GM12878 (cell line): ENCODE data around the gene SPATA19. TPM values are rescaled to one million over a fixed set of nuclear protein-coding genes. Genes with fewer than 3 reads are reported as not detected.

Experiments
- ATAC-seq: fragments of 200-7000 bp; cut with Tn5 transposase; 3 replicates; pipeline ENCODE4 v1.9.1; 2020; ENCODE audit warnings: mild to moderate bottlenecking, moderate library complexity
- BruUV-seq: library from RNA; stranded (reverse); fragments of 400-500 nt; replicated peaks from 2 replicates; lab custom pipeline; 2021; lab: Mats Ljungman, UMichigan
- CTCF ChIA-PET: fragments of 300-600 bp; sonication (Branson Sonifier 250); formaldehyde crosslinking; extraction: SDS; loops from one replicate; lab custom pipeline; 2021; ENCODE audit warnings: inconsistent platforms; lab: Yijun Ruan, JAX
- POLR2A ChIA-PET: fragments of 350-600 bp; formaldehyde crosslinking; extraction: SDS; loops from one replicate; lab custom pipeline; 2021; ENCODE audit warnings: inconsistent platforms; lab: Charles Lee
- RAD21 ChIA-PET: fragments of 300-600 bp; sonication (Branson Sonifier 250); formaldehyde crosslinking; loops from one replicate; lab custom pipeline; 2023; ENCODE audit warnings: antibody characterized with exemption; ENCODE audit not compliant: unreplicated experiment; lab: Charles Lee
- SMC1A ChIA-PET: fragments of 300-600 bp; sonication (Branson Sonifier 250); formaldehyde crosslinking; loops from one replicate; lab custom pipeline; 2023; ENCODE audit not compliant: unreplicated experiment, uncharacterized antibody; lab: Charles Lee
- DNase-seq: peaks from one replicate; pipeline ENCODE4 v3.0.0-alpha.2; 2011; ENCODE audit warnings: low read depth, low spot score
- FAIRE-seq: peaks from 3 replicates; lab custom pipeline; 2011; peaks lifted over from hg19 to GRCh38; lab: Jason Lieb, UNC
- H2AFZ ChIP-seq: 2 replicates; pipeline ENCODE4 v1.6.0; 2011; ENCODE audit warnings: low read depth, low read length, control low read depth; ENCODE audit not compliant: control insufficient read depth
- H3K27ac ChIP-seq: 2 replicates; pipeline ENCODE4 v1.5.1; 2011; ENCODE audit warnings: control low read depth; ENCODE audit not compliant: control insufficient read depth, insufficient read depth
- H3K27me3 ChIP-seq, 2 experiments: replicated peaks in 1 of 2; 2 replicates each; pipeline versions ENCODE4 v1.6.0 to v1.6.1; 2011; ENCODE audit warnings: low read length in 1 of 2; ENCODE audit not compliant: control insufficient read depth in 2 of 2, insufficient read depth in 2 of 2
- H3K36me3 ChIP-seq, 2 experiments: 2 replicates each; pipeline ENCODE4 v1.5.1; 2011; ENCODE audit warnings: low read length in 1 of 2; ENCODE audit not compliant: control insufficient read depth in 2 of 2, insufficient read depth in 2 of 2
- H3K4me1 ChIP-seq: 2 replicates; pipeline ENCODE4 v1.6.1; 2011; ENCODE audit warnings: mild to moderate bottlenecking, low read length, moderate library complexity, mixed read lengths; ENCODE audit not compliant: control insufficient read depth, insufficient read depth
- H3K4me2 ChIP-seq: 2 replicates; pipeline ENCODE4 v1.6.0; 2011; ENCODE audit warnings: control low read depth; ENCODE audit not compliant: control insufficient read depth, insufficient read depth
- H3K4me3 ChIP-seq: fragments of 200-600 bp; sonication (generic); 2 replicates; pipeline ENCODE4 v1.5.1; 2016
- H3K79me2 ChIP-seq: 2 replicates; pipeline ENCODE4 v1.6.0; 2011; ENCODE audit warnings: low read length; ENCODE audit not compliant: control insufficient read depth, insufficient read depth
- H3K9ac ChIP-seq: 2 replicates; pipeline ENCODE4 v1.8.0; 2011; ENCODE audit warnings: low read length, control low read depth, mixed read lengths; ENCODE audit not compliant: control insufficient read depth, insufficient read depth
- H3K9me3 ChIP-seq: replicated peaks from 3 replicates; pipeline ENCODE4 v1.5.1; 2011; ENCODE audit warnings: mild to moderate bottlenecking, low read length; ENCODE audit not compliant: control insufficient read depth, insufficient read depth
- H4K20me1 ChIP-seq: 2 replicates; pipeline ENCODE4 v1.6.0; 2011; ENCODE audit not compliant: control insufficient read depth, insufficient read depth
- CREB1 ChIP-seq: IDR thresholded peaks from 2 replicates; pipeline ENCODE4 v1.6.1; 2012; ENCODE audit warnings: low read depth, mild to moderate bottlenecking, inconsistent platforms
- LARP7 ChIP-seq: fragments of 450-650 bp; IDR thresholded peaks from 2 replicates; pipeline ENCODE4 v1.6.1; 2017; ENCODE audit warnings: mild to moderate bottlenecking
- MLLT1 ChIP-seq: fragments of 450-650 bp; IDR thresholded peaks from 2 replicates; pipeline ENCODE4 v1.6.1; 2016; ENCODE audit warnings: mild to moderate bottlenecking
- NBN ChIP-seq: fragments of 450-650 bp; IDR thresholded peaks from 2 replicates; pipeline ENCODE4 v1.6.1; 2016
- SKIL ChIP-seq: fragments of 450-650 bp; IDR thresholded peaks from 2 replicates; pipeline ENCODE4 v1.6.1; 2017; ENCODE audit warnings: mild to moderate bottlenecking, low read depth, inconsistent platforms; ENCODE audit not compliant: poor library complexity, severe bottlenecking
- SMC3 ChIP-seq: IDR thresholded peaks from 2 replicates; pipeline ENCODE4 v1.6.1; 2011; ENCODE audit warnings: low read length, improper control_type of control experiment, borderline replicate concordance
- ZNF687 ChIP-seq: fragments of 450-650 bp; IDR thresholded peaks from 2 replicates; pipeline ENCODE4 v1.6.1; 2017; ENCODE audit warnings: mild to moderate bottlenecking, moderate library complexity
- WGBS: methylation state at CpG from one replicate; pipeline ENCODE4 v1.1.6; 2016; ENCODE audit warnings: low lambda C conversion rate; ENCODE audit not compliant: insufficient replicate concordance, insufficient coverage; ENCODE audit errors: missing lambda C conversion rate; 5-methylcytosine and 5-hydroxymethylcytosine counted together
- in situ Hi-C: fragments of 300-500 bp; cut with MboI; formaldehyde crosslinking; loops from 9 replicates; pipeline ENCODE4 v1.14.3; 2018; ENCODE audit warnings: mixed read lengths
- intact Hi-C: fragments of 100-400 bp; cut with micrococcal nuclease; formaldehyde crosslinking; loops from one replicate; pipeline ENCODE4 v1.14.2; 2022; ENCODE audit not compliant: unreplicated experiment
- polyA plus RNA-seq, 11 experiments: library from polyadenylated mRNA; depleted of rRNA in 4 of 11; unstranded in 6 of 11; stranded (reverse) in 5 of 11; fragments of >200 nt; fragmentation: Nextera tagmentation in 4 of 11; fragmentation: Illumina TruSeq in 1 of 11; extraction: Ambion mirVana in 4 of 11; extraction: Trizol in 1 of 11; gene quantifications; 1 replicate in 1 of 11; 2 replicates in 10 of 11; pipeline versions ENCODE4 v1.2.1 to v1.2.3, GENCODE V29; 2011 to 2016; ENCODE audit warnings: inconsistent platforms in 2 of 11, missing spikeins in 2 of 11, low read depth in 1 of 11
- total RNA-seq, 4 experiments: library from RNA; depleted of rRNA in 3 of 4; stranded (reverse); fragments of >200 nt in 3 of 4; fragmentation: Illumina TruSeq in 1 of 4; extraction: Trizol in 1 of 4; gene quantifications; 2 replicates each; pipeline versions ENCODE4 v1.2.1 to v1.2.3, GENCODE V29; 2013 to 2021

Gene SPATA19
- total and polyA plus RNA-seq, 10 of the 15 experiments (the other 5 are each of a cell fraction or from before 2014, with no cell fraction given) = not detected

- POLR2A ChIA-PET = no interaction called here
- SMC1A ChIA-PET = interaction anchor here (1.1 kb wide), 1 partner anchor 12 kb away, joined by 3 read pairs; no protein-coding TSS in a partner anchor
- no peaks in the 10 kb centered on the region; a peak in 1 of 4 replicates for H3K27me3 ChIP-seq
- TF ChIP-seq NBN (no peak), MLLT1 (no peak)
- H3K27ac ChIP-seq = no peak overlapping the region
- no peak for DNase-seq
- RAD21 ChIA-PET = no interaction called here
- no peak for FAIRE-seq
- H3K9ac ChIP-seq = no peak overlapping the region
- H3K4me2 ChIP-seq = no peak overlapping the region
- ATAC-seq = no peak
- H2AFZ ChIP-seq = no peak overlapping the region
- 24% methylated on average over 12 of the region's 12 CpGs for WGBS
- H3K36me3 ChIP-seq = no peaks in the 10 kb centered on the region
- H3K9me3 ChIP-seq = peaks cover 1% of the 10 kb centered on the region; the same call in 2 of the 3 replicates
- CTCF ChIA-PET = no interaction called here
- no peaks in the 10 kb centered on the region for H3K79me2 ChIP-seq
- H3K4me1 ChIP-seq = no peaks in the 10 kb centered on the region
- in situ Hi-C loops (no loop called here), intact Hi-C loops (no loop called here)
- H3K4me3 ChIP-seq = no peak overlapping the region
- H4K20me1 ChIP-seq = no peaks in the 10 kb centered on the region
- no TSS peak for BruUV-seq
These were observed 3.9 kb downstream of the SPATA19 start for GRCh38 chr11:133841279-133842043.

- Histone ChIP-seq H3K4me3 (no peak overlapping the region), H4K20me1 (no peaks in the 10 kb centered on the region), H3K9ac (no peak overlapping the region), H3K4me1 (no peaks in the 10 kb centered on the region), H3K36me3 (no peaks in the 10 kb centered on the region), H3K27ac (no peak overlapping the region), H3K9me3 (peaks cover 1% of the 10 kb centered on the region; the same call in 2 of the 3 replicates), H3K27me3 (no peaks in the 10 kb centered on the region; a peak in 1 of 4 replicates), H3K4me2 (no peak overlapping the region), H3K79me2 (no peaks in the 10 kb centered on the region), H2AFZ (no peak overlapping the region)
- ChIA-PET CTCF (no interaction called here), RAD21 (no interaction called here), SMC1A (interaction anchor here (0.7 to 1.1 kb wide), 2 partner anchors 12 to 771 kb away, joined by 3 read pairs; no protein-coding TSS in a partner anchor), POLR2A (no interaction called here)
- FAIRE-seq = no peak
- in situ Hi-C loops (no loop called here), intact Hi-C loops (no loop called here)
- no peak for ATAC-seq
- WGBS = 64% methylated on average over 7 of the region's 7 CpGs
- no peak for DNase-seq
- BruUV-seq = no TSS peak
- TF ChIP-seq SKIL (no peak), LARP7 (no peak), ZNF687 (no peak), CREB1 (no peak), SMC3 (no peak)
These were observed 4.8 kb downstream of the SPATA19 start for GRCh38 chr11:133840479-133840941.
